ENCODE results near the gene MTHFSD.

DNA sequence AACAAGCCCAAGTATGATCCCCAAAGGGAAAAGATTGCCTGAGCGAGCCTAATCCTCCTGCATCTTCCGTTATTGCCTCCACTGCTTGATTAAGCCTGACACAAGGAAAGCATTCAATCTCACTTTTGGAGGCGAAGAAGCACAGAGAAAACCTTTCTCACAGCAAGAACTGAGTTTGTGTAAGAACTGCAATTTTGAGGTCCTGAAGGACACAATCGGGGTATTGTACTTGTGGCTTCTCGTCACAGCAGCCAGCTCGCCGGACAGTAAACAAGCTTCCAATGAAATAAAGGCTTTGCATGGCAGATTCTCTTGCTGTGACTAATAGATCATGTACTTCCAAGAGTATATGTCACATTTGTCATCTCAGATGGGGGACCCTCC, 63.4 kb downstream of the MTHFSD start:
- no peak for TF ChIP-seq POLR2A (IDR thresholded peaks at IDR 0.05)
- TF ChIP-seq POLR2AphosphoS5 (IDR thresholded peaks at IDR 0.05): no peak

Data from spleen (tissue), 3 donors.